IMR-90 (cell line): ENCODE data around the gene MEIS2. TPM values are rescaled to one million over a fixed set of nuclear protein-coding genes. Genes with fewer than 3 reads are reported as not detected.

Experiments
- ATAC-seq: fragments of 200-7000 bp; cut with Tn5 transposase; 2 replicates; pipeline ENCODE4 v1.9.1; 2020; ENCODE audit warnings: low read depth, mild to moderate bottlenecking, moderate library complexity
- BruUV-seq: library from RNA; stranded (reverse); fragments of 400-500 nt; replicated peaks from 2 replicates; lab custom pipeline; 2021; lab: Mats Ljungman, UMichigan
- CTCF ChIA-PET: fragments of 300-600 bp; formaldehyde crosslinking; extraction: SDS; loops from one replicate; lab custom pipeline; 2021; ENCODE audit warnings: antibody characterized with exemption; lab: Yijun Ruan, JAX
- POLR2A ChIA-PET: fragments of 300-600 bp; sonication (Branson Sonifier 250); formaldehyde crosslinking; loops from one replicate; lab custom pipeline; 2022; ENCODE audit warnings: antibody characterized with exemption; ENCODE audit not compliant: unreplicated experiment; lab: Charles Lee
- DNase-seq: peaks from one replicate; pipeline ENCODE4 v3.0.0; 2013
- H2AFZ ChIP-seq: replicated peaks from 2 replicates; pipeline ENCODE3; 2013; ENCODE audit warnings: low read length, mild to moderate bottlenecking; ENCODE audit not compliant: poor library complexity
- H2AK5ac ChIP-seq: 2 replicates; pipeline ENCODE4 v1.6.1; 2013; ENCODE audit warnings: low read depth, low read length, inconsistent platforms
- H2AK9ac ChIP-seq: replicated peaks from 2 replicates; pipeline ENCODE3; 2013; ENCODE audit warnings: mild to moderate bottlenecking, low read depth, low read length, moderate library complexity; ENCODE audit not compliant: poor library complexity
- H2BK120ac ChIP-seq: 2 replicates; pipeline ENCODE4 v1.6.1; 2013; ENCODE audit warnings: low read depth, low read length, inconsistent platforms
- H2BK15ac ChIP-seq: 3 replicates; pipeline ENCODE4 v1.6.1; 2013; ENCODE audit warnings: low read depth, low read length, inconsistent platforms
- H2BK20ac ChIP-seq: 2 replicates; pipeline ENCODE4 v1.6.1; 2013; ENCODE audit warnings: low read depth, mild to moderate bottlenecking, inconsistent platforms, low read length, moderate library complexity
- H2BK5ac ChIP-seq: 2 replicates; pipeline ENCODE4 v1.6.1; 2013; ENCODE audit warnings: mild to moderate bottlenecking, low read depth, low read length, inconsistent platforms; ENCODE audit not compliant: poor library complexity, severe bottlenecking
- H3K14ac ChIP-seq: replicated peaks from 2 replicates; pipeline ENCODE4 v1.6.1; 2013; ENCODE audit warnings: low read depth, low read length, inconsistent platforms
- H3K18ac ChIP-seq: 2 replicates; pipeline ENCODE4 v1.6.1; 2013; ENCODE audit warnings: low read depth, low read length, control low read depth
- H3K23ac ChIP-seq: 2 replicates; pipeline ENCODE4 v1.6.1; 2013; ENCODE audit warnings: low read depth, low read length, inconsistent platforms
- H3K27ac ChIP-seq: 2 replicates; pipeline ENCODE4 v1.5.1; 2013; ENCODE audit warnings: mild to moderate bottlenecking, control low read depth, low read length; ENCODE audit not compliant: insufficient read depth
- H3K27me3 ChIP-seq: 2 replicates; pipeline ENCODE4 v1.6.1; 2013; ENCODE audit warnings: low read length; ENCODE audit not compliant: control insufficient read depth, insufficient read depth
- H3K36me3 ChIP-seq: 2 replicates; pipeline ENCODE4 v1.6.1; 2013; ENCODE audit warnings: low read length, mixed read lengths; ENCODE audit not compliant: control insufficient read depth, insufficient read depth
- H3K4ac ChIP-seq: 2 replicates; pipeline ENCODE4 v1.6.1; 2013; ENCODE audit warnings: low read depth, low read length, inconsistent platforms
- H3K4me1 ChIP-seq: 2 replicates; pipeline ENCODE4 v1.6.1; 2013; ENCODE audit warnings: low read length, mixed read lengths; ENCODE audit not compliant: control insufficient read depth, insufficient read depth
- H3K4me2 ChIP-seq: 2 replicates; pipeline ENCODE4 v1.6.1; 2013; ENCODE audit warnings: low read depth, mild to moderate bottlenecking, control low read depth, low read length, moderate library complexity
- H3K4me3 ChIP-seq: 2 replicates; pipeline ENCODE4 v1.5.1; 2013; ENCODE audit warnings: low read depth, mild to moderate bottlenecking, control low read depth, low read length, moderate library complexity; ENCODE audit not compliant: insufficient read depth
- H3K56ac ChIP-seq: 2 replicates; pipeline ENCODE4 v1.6.1; 2013; ENCODE audit warnings: low read length, inconsistent platforms; ENCODE audit not compliant: insufficient read depth; ENCODE audit errors: extremely low read depth
- H3K79me1 ChIP-seq, 2 experiments: 2 replicates each; pipeline ENCODE4 v1.6.1; 2013; ENCODE audit warnings: low read length in 2 of 2, inconsistent platforms in 1 of 2, low read depth in 1 of 2
- H3K9ac ChIP-seq: 2 replicates; pipeline ENCODE4 v1.6.1; 2013; ENCODE audit warnings: low read depth, low read length, control low read depth
- H3K9me1 ChIP-seq: 2 replicates; pipeline ENCODE4 v1.6.1; 2013; ENCODE audit warnings: low read length, inconsistent platforms; ENCODE audit not compliant: insufficient read depth
- H3K9me3 ChIP-seq: 2 replicates; pipeline ENCODE4 v1.6.1; 2013; ENCODE audit warnings: low read length; ENCODE audit not compliant: control insufficient read depth, insufficient read depth
- H4K20me1 ChIP-seq: 2 replicates; pipeline ENCODE4 v1.6.1; 2013; ENCODE audit warnings: low read length, inconsistent platforms; ENCODE audit not compliant: insufficient read depth
- H4K5ac ChIP-seq: 2 replicates; pipeline ENCODE4 v1.6.1; 2013; ENCODE audit warnings: mild to moderate bottlenecking, low read depth, low read length, control low read depth
- H4K8ac ChIP-seq, 2 experiments: 2 replicates each; pipeline ENCODE4 v1.6.1; 2013; ENCODE audit warnings: low read depth in 2 of 2, low read length in 2 of 2, control low read depth in 1 of 2, inconsistent platforms in 1 of 2
- H4K91ac ChIP-seq: 2 replicates; pipeline ENCODE4 v1.6.1; 2013; ENCODE audit warnings: low read depth, low read length, inconsistent platforms; ENCODE audit not compliant: insufficient read depth
- BHLHE40 ChIP-seq: fragments of 150-350 bp; IDR thresholded peaks from 2 replicates; pipeline ENCODE4 v1.6.1; 2016; ENCODE audit warnings: mild to moderate bottlenecking, low read depth, low read length
- MAFK ChIP-seq: IDR thresholded peaks from 2 replicates; pipeline ENCODE4 v1.6.1; 2012; ENCODE audit warnings: low read depth, low read length, improper control_type of control experiment
- MXI1 ChIP-seq: IDR thresholded peaks from 2 replicates; pipeline ENCODE4 v1.6.1; 2012; ENCODE audit warnings: low read depth, mild to moderate bottlenecking, low read length, moderate library complexity, borderline replicate concordance
- NFE2L2 ChIP-seq: fragments of 150-350 bp; IDR thresholded peaks from 2 replicates; pipeline ENCODE4 v1.6.1; 2016; ENCODE audit warnings: low read depth, mild to moderate bottlenecking, low read length
- POLR2A ChIP-seq: IDR thresholded peaks from 2 replicates; pipeline ENCODE4 v1.6.1; 2012; ENCODE audit warnings: mild to moderate bottlenecking, low read depth, low read length
- RCOR1 ChIP-seq: IDR thresholded peaks from 2 replicates; pipeline ENCODE4 v1.6.1; 2012; ENCODE audit warnings: mild to moderate bottlenecking, low read length, improper control_type of control experiment; ENCODE audit not compliant: insufficient replicate concordance
- RFX5 ChIP-seq: IDR thresholded peaks from 2 replicates; pipeline ENCODE4 v1.8.0; 2012; ENCODE audit warnings: low read depth, mild to moderate bottlenecking, low read length, moderate library complexity
- SMC3 ChIP-seq: fragments of 150-350 bp; IDR thresholded peaks from 2 replicates; pipeline ENCODE4 v1.6.1; 2016; ENCODE audit warnings: low read depth, mild to moderate bottlenecking, antibody characterized with exemption, low read length, moderate library complexity
- USF2 ChIP-seq: fragments of 150-350 bp; IDR thresholded peaks from 2 replicates; pipeline ENCODE4 v1.6.1; 2017; ENCODE audit warnings: mild to moderate bottlenecking, antibody characterized with exemption, low read length, low read depth
- WGBS, 2 experiments: methylation state at CpG; one replicate each; pipeline versions ENCODE4 v1.1.5 to v1.1.7; 2013; ENCODE audit warnings: missing lambda C conversion rate in 2 of 2; ENCODE audit not compliant: insufficient read length in 1 of 2; ENCODE audit errors: extremely low coverage in 2 of 2; 5-methylcytosine and 5-hydroxymethylcytosine counted together
- dilution Hi-C: fragments of 300-500 bp; cut with HindIII; formaldehyde crosslinking; loops from one replicate; pipeline ENCODE4 v1.14.3; 2018; ENCODE audit warnings: low sequenced_read_pairs; ENCODE audit not compliant: unreplicated experiment
- in situ Hi-C: fragments of 300-500 bp; cut with MboI; formaldehyde crosslinking; loops from 3 replicates; pipeline ENCODE4 v1.14.3; 2019; ENCODE audit warnings: low sequenced_read_pairs, inconsistent platforms, mixed read lengths
- intact Hi-C: fragments of 100-400 bp; cut with micrococcal nuclease; formaldehyde crosslinking; loops from 2 replicates; pipeline ENCODE4 v1.10.0; 2022
- polyA plus RNA-seq, 3 experiments: library from polyadenylated mRNA; depleted of rRNA; stranded (reverse); fragments of >200 nt; gene quantifications; 2 replicates each; pipeline ENCODE4 v1.2.3, GENCODE V29; 2012; ENCODE audit warnings: low replicate concordance in 1 of 3
- total RNA-seq: library from RNA; depleted of rRNA; stranded (reverse); fragments of >200 nt; gene quantifications from 2 replicates; pipeline ENCODE4 v1.2.3, GENCODE V29; 2012

The MEIS2 gene
- total and polyA plus RNA-seq, 2 of the 4 experiments (the other 2 are of a cell fraction): 70.1 to 71.3 TPM

DNA sequence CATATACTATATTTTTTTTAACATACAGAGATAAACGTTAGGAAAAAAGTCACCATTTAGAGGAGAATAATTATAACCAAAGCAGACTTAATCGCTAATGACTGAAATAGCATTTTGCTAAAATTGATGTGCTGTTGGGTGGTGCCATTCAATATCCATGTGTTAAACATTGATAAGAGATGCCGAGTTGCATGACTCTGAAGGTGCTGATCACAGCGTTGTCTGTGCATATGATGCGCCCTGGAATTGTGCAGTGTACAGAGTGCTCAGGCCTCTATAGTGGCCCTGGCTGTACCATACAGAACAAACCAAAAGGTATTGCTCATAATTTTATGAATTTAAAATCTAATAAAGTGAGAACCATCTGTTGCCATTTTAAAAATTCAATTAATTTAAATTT lies 168.3 kb downstream of the MEIS2 start:
- dilution Hi-C loops (no loop called here), in situ Hi-C loops (no loop called here), intact Hi-C loops (no loop called here)
- H2BK20ac ChIP-seq: no peak overlapping the region
- no peak for ATAC-seq
- H4K20me1 ChIP-seq: no peaks in the 10 kb centered on the region
- no peaks in the 10 kb centered on the region for H3K4me1 ChIP-seq
- no peak overlapping the region for H2AK9ac ChIP-seq
- H4K91ac ChIP-seq: no peak overlapping the region
- BruUV-seq: no TSS peak
- no peak overlapping the region for H3K27ac ChIP-seq
- peaks cover 3% of the 10 kb centered on the region for H3K36me3 ChIP-seq
- no peak overlapping the region for H3K56ac ChIP-seq
- no peak overlapping the region for H2AFZ ChIP-seq
- POLR2A ChIA-PET: no interaction called here
- no peak overlapping the region for H3K14ac ChIP-seq
- no peak overlapping the region for H3K4me2 ChIP-seq
- no peak for TF ChIP-seq RCOR1
- TF ChIP-seq MAFK: no peak
- no peak for TF ChIP-seq MXI1
- TF ChIP-seq POLR2A: no peak
- TF ChIP-seq RFX5: no peak
- no peak for TF ChIP-seq SMC3
- TF ChIP-seq BHLHE40: no peak
- no peak for TF ChIP-seq NFE2L2
- no peak for TF ChIP-seq USF2
- no peak overlapping the region for H3K4me3 ChIP-seq
- no peak overlapping the region for H2AK5ac ChIP-seq
- no peaks in the 10 kb centered on the region for H3K27me3 ChIP-seq
- no peak overlapping the region for H4K5ac ChIP-seq
- H2BK15ac ChIP-seq: no peak overlapping the region
- no peak overlapping the region for H3K9ac ChIP-seq
- H2BK120ac ChIP-seq: no peak overlapping the region
- DNase-seq: no peak
- H2BK5ac ChIP-seq: no peak overlapping the region
- H3K18ac ChIP-seq: no peak overlapping the region
- H3K23ac ChIP-seq: no peak overlapping the region
- H3K79me1 ChIP-seq: peaks cover 5 to 9% of the 10 kb centered on the region in 2 experiments; a peak in 2 of 4 replicates
- no peak overlapping the region for H4K8ac ChIP-seq
- peaks cover 2% of the 10 kb centered on the region; the same call in 1 of the 2 replicates for H3K9me1 ChIP-seq
- H3K9me3 ChIP-seq: no peaks in the 10 kb centered on the region
- no CpG with 5 or more reads among the region's 5 CpGs for WGBS, 2 experiments
- CTCF ChIA-PET: no interaction called here
- H3K4ac ChIP-seq: no peak overlapping the region
